GF-D8 (cell line): ENCODE results near the gene ELOVL5.
A peak's percentile ranks its signal among the peaks of the same experiment; 100 is the strongest.
"Not testable (repeated sequence)": the region's sequence is repeated elsewhere in the genome, so short reads cannot be mapped to it uniquely, and the experiment has no call there.

Experiments
- DNase-seq: peaks from one replicate; lab custom pipeline; 2025; lab: John Stamatoyannopoulos, UW

Gene ELOVL5

DNA sequence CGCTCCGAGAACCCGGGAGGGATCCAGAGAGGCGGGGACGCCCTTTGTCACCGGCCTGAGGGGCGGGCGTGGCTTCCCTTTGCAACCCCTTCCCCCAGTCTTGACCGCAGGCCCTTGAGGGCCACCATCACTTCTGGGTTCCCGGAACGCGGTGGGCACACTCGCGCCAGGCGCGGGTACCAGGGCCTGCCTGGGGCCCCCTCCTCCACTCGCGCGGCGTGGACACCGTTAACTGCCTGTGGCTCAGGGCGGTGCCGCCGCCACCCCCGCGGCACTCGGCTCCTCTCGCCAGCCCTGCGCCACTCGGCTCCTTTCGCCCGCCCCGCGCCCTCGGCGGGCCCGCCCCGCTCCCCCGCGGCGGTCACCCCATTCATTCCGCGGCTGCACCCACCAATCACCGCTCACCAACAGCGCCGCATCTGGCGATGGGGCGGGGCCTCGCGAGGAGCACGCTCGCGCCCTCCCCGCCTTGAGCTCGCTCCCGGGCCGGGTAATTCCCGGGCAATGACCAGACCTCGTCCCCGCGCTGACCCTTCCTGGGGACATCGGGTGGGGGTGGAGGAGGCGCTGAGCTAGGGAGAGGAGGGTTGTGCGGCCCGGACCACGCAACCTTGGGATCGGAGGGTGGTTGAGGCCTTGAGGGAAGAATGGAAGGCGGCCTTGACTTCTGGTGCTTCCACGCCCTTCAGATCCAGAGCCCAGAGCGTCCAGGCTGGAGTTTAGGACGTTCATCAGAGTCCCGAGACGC is 10.5 kb upstream of the ELOVL5 start:
- peak; percentile 71 for DNase-seq

DNA sequence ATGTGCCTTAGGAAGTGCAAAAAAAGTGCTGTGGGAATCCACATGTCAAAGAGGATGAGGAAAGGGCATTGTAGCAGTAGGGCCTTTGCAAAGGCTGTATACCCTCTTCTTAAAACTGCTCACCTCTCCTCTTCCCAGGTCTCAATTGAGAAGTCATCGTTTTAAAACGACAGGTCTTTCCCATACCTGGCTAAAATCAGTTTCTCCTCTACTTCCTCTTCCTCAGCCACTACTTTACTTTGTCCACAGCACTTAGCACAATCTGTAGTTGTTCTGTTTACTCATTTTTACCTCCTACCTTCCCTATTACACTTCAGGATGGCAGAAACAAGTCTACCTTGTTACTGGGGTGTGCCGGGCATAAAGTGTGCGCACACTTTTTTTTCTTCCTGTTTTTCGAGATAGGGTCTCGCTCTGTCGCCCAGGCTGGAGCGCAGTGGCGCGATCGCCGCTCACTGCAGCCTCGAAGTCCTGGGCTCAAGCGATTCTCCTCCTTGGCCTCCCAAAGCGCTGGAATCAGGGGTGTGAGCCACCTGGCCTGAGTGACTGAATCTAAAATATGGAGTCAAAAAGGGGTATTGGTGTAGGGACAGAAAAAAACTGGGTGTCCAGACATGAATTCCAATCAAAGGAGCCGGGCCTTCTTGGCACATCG is 9.8 kb upstream of the ELOVL5 start:
- peak; percentile 47 for DNase-seq

DNA sequence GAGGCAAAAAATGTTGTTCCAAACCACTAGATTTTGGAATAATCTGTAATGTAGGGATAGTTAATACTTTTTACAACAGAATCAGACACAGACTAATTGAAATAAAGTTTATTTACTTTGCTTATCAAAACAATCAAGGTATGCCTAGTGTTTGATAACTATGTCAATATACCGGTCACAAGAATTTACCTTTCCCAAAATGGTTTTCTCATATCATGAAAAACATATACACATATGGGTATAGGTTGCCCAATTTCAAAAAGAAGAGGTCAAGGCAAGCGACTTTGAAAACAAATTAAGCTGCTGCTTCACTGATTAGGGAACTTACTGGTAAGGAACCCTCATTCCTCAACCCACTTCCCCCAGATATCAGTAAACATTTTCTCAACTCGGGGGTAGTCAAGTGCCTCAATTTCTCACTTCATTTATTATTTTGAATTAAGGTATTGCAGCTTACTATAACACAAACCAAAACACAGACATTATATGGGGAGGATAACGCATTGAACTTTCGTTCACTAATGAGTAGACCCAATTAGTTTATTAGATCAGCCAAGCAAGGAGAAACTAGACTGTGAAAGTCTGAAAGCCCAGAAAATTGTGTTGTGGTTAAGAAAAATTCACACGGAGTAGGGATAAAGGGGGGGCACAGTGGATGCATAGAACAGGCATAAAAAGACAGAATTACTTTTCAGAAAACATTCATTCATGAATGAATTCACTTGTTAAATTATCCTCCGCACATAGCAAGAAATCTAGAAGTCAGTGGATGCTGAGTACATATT is 9.0 kb upstream of the ELOVL5 start:
- no peak for DNase-seq

DNA sequence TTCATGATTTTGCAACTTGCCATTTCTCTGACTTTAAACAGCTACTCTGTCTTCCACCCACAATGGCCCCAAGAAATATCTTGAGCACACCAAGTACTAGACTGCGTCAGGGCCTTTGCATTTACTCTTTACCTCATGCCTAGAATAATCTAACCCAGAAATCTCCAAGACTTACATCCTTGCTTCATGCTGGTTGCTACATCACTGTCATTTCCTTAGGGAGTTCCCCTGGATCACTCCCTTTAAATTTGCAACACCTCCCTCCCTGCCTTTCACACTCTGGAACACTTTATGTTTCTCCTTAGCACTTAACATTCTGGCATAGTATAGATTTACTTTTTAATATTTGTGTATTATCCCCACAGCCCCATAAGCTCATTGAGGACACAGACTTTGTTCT is 4.9 kb upstream of the ELOVL5 start:
- DNase-seq, result no peak

DNA sequence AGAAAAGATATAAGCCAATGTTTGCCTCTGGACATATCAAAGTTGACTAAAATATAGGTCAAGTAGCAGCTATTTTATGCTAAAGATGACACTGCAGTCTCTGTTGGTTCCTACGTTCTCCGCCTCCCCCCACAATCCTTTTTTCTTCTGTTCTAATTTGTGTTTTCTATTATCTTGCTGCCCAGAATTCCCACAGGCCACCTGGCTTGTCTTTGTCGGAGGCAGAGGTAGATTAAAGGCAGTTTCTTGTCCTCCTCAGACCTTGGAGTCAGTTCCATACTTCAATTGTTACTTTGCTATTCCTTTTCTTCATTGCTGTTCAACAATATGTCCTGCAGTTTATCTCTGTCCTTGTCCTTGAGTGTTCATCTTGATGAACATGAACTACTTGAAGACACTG is 3.6 kb upstream of the ELOVL5 start:
- DNase-seq, result no peak

DNA sequence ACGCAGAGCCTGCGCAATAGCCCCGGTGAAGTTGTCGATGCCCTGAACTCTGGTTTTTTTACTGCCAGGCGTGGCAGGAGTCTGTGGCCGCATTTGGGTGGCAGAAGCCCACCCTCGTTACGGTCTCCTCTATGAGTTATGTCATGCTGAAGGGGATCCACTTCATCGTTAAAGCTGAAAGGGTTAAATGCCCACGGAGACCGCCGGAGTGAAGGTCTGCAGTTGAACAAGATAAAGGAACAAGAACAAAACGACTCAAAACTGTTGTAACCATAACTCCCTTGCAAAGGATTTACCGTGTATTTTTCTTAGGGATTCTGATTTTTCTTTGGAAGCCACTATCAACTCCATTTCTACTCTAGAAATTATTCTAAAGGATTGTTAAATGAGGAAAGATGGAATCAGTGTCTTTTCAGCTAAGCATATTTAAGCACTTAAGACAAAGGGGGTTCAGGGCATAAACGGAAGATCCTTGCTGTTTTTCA is 501 bp upstream of the ELOVL5 start:
- DNase-seq, result no peak

DNA sequence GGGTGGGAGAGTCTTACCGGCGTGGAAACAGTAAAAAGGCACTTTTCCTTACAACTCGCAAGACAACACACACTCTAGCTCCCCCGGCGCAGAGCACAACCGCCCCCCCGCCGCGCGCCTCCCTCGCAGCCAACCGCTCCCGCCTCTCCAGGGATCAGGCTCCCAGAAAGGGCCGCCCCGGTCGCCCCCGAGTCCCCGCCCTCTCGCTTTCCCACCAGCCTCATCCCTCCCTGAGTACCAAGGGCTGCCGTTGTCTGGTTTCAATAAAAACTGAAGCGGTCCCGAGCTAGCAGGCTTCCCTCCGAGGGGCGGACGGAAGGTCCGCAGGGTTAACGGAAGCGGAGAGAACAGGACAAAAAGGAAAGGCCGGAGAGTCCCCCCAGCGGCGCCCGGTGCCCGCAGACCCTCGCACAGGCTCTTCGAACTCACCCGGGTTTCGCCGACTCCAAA is 804 bp downstream of the ELOVL5 start:
- no peak for DNase-seq

DNA sequence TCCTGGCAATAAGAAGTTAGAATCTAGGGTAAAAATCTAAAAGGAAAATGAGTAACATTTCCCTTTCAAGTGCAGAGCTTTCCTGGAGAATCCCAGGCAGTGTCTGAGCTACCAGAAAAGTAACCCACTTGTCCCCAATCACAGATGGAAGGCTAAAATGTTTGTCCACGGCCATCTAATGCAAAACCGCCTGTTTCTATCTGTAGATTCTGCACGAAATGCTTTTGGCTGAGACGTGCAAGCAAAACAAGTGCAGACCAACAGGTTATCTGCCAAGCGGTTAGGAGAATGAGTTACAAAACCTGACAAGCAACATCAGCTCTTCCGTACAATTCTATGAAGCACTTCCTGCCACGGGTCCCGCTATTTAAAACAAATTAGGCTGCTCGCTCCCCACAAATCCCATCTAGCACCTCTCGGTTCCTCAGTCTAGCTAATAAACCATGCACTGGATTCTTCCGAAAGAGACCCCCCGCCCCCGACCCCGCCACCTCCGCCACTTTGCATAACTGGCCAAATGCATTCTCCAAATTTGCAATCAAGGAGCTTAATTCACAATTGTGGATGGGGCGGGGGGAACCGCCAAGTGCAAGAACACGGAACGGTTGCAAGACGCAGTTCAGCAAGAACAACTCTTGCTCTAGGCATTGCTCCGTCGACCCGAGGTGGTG is 1.4 kb downstream of the ELOVL5 start:
- DNase-seq, result peak; percentile 57

DNA sequence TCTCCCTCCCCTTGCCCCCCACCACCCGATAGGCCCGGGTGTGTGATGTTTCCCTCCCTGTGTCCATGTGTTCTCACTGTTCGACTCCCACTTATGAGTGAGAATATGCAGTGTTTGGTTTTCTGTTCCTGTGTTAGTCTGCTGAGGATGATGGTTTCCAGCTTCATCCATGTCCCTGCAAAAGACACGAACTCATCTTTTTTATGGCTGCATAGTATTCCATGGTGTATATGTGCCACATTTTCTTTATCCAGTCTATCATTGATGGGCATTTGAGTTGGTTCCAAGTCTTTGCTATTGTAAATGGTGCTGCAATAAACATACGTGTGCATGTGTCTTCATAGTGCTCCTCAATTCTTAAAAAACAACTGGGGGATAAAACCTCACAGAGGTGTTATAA is 2.7 kb downstream of the ELOVL5 start:
- DNase-seq, result not testable (repeated sequence)

DNA sequence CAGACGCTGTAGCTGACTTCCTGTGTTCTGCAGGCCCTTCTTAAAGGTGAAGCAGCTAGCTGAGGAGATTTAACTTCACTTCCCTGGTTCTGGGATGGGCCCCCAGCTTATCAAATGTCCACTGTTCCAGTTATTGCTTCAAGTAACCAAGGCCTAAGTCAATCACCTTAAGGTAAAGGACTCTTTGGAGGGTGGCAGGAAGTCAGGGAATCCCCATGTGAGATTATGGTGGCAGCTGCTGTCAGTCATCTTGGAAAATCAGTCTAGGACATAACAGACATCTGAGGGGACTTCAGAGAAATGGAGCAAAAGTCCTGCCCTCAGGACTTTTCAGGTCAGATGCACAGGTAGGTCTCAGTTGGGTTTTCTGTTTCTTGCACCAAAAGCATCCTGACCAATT is 3.8 kb downstream of the ELOVL5 start:
- no peak for DNase-seq

DNA sequence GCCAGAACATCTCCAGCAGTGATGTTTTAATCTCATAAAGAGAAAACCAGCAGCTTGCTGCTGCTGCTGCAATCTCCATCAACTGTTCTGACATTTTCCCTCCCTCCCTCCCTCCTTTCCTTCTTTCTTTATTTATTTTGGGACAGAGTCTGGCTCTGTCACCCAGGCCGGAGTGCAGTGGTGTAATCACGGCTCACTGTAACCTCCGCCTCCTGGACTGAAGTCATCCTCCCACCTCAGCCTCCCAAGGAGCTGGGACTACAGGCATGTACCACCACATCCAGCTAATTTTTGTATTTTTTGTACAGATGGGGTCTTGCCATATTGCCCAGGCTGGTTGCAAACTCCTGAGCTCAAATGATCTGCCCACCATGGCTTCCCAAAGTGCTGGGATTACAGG is 5.7 kb downstream of the ELOVL5 start:
- DNase-seq, result no peak

DNA sequence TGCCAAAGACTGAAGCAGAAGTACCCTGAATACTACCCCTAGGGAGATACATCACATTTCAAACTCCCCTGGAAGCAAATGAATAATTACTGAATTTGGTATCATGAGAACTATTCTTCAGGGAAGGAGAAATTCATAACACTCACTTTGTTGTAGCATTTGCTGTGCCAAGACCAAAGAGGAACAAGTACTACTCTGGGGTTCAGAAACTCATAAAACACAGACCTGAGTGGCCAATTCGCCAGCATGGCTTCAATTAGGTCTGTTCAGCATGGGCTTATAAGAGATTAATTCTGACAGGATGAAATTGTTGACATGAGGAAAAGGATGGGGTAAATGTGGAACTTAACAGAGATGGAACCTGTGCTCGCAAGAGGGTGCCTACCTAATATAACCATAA is 6.5 kb downstream of the ELOVL5 start:
- DNase-seq, result no peak

DNA sequence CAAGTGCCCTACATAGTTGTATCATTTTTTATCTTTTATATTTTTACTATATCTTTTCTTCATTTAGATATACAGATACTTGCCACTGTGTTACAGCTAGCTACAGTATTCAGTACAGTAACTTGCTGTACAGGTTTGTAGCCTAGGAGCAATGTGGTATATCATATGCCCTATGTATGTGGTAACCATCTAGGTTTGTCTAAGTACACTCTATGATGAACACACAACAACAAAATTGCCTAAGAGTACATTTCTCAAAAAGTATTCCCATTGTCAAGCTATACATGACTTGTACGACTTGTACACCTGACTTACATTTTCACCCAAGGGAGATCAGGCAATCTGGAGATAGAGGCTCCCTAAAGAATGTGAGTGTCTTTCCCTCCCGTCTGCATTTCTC is 8.2 kb downstream of the ELOVL5 start:
- DNase-seq, result no peak

DNA sequence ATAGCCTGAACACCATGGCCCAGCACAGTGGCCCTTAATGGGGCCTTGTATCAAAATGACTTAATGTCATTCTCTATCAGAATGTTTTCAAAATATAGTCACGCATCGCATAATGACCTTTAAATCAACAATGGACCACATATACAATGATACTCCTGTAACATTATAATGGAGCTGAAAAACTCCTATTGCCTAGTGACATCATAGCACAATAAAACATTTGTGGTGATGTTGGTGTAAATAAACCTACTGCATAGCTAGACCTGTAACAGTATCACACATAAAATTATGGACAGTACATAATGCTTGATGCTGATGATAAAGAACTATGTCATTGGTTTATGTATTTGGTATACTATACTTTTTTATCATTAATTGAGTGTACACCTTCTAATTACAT is 9.3 kb downstream of the ELOVL5 start:
- DNase-seq, result no peak

DNA sequence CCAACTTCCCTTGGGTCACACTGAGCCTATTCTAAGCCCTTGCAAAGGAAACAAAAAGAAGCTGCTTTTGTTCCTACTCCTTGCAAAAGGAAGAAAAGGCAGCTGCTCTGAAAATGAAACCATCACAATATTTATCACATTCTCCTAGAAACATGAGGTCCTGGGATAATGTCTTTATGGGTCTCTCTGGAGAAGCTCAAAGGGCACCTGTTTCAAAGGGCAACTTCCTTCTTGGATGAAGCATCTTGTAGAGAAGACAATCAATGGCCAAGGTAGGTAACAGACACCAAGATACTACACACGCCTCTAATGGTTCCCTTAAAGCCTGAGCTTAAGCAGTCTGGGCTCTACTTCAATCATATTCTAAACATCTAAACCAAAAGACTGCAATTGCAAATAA is 10.4 kb downstream of the ELOVL5 start:
- DNase-seq, result no peak

DNA sequence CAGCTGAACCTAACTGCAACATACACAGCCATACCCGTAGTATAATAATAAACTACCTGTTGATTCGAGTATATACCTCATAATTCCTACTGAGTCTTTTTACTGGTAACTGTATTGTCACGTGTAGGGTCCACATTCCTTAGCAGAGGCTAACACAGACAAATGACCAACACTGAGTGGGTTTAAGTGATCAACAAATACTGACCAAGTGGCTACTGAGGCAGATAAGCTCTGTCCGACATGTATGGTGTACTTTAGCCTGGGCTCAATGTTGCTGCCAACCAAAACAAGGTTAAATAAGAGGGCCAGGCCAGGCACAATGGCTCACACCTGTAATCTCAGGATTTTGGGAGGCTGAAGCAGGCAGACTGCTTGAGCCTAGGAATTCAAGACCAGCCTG is 12.7 kb downstream of the ELOVL5 start:
- no peak for DNase-seq

DNA sequence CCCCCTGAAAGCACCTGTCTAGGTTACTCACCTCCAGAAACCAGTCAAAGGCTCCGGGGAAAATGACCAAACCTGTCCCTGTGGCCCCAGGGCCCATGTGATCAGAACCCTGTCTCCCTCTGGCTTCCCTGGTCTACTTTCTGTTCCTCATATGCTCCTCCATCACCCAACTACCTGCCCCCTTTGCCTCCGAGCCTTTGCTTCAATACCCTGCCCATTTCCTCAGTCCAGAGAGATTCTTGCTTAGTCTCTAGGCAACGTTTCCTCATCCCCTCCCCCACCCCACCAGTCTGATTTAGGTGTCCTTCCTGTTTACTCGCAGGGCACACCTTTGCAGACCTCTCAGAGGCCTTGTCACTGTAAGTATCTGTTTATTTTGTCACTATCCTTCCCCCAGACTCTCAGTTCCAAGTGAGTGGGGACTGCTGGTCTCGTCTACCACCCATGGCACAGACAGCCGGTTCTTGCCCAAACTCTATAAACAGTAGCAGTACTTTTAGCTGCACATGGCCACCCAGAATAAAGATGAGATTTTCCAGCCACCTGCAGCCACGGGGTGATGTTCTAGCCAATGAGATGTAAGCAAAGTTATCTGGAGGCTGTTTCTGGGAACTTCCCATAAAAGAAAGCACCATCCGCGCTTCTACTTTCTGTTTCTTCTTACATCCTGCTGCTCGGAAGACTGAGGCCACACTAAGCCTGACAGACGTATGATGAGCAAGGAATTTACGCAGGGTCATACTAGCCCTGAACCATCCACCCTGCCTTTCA is 13.3 kb downstream of the ELOVL5 start:
- DNase-seq, result no peak

DNA sequence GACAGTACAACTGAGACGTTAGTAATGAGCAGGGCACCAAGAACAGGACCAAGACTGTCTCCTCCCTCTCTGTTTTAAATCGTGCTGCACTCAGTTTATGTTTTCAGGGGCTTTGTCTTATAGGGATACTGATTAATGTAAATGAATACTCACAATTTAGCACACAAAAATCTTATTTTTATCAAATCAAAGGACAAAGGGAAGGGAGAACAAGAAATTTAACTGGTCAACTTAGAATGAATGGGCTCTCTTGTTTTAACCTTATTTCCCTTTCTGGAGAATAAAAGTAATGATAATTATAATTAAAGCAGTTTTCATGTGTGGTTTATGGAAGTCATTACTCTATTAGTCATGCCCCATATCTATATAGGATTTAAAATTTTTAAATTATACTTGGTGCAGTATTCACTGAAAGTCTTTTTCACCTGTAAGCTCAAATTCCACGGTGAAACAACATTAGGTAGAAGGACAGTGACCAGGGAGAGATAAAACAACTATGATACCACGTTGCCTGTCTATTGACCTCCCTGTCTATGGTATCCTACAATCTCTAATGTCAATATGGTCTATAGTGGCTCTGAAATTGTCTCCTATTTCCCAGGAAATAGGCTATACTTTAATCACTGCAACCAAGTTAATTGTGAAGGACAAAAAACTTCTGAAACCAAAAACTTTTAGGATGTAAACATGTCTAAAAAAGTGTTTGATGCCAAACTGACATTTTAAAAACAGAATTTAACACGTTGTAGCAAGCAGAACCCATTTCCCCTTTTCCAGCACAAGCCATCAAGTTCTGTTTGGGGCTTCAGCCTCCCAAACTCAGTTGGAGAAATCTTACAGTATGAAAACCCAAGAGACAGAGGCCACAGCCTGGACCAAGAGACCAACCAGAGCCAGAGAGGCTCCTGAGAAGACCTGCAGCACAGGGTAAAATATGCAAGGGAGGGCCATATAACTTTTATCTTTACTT is 15.0 kb downstream of the ELOVL5 start:
- DNase-seq, result no peak

DNA sequence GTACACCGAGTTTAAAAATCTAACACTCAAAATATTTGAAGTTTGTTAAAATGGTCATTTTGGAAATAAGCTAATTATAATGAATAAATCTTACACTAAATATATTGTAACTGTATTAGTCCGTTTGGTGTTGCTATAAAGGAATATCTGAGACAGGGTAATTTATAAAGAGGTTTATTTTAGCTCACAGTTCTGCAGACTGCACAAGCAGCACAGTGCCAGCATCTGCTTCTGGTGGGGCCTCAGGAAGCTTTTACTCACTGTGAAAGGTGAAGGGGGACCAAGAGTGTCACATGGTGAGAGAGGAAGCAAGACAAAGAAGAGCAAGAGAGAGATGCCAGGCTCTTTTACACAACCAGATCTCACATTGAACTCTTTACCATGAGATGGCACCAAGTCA is 17.1 kb downstream of the ELOVL5 start:
- DNase-seq, result no peak

DNA sequence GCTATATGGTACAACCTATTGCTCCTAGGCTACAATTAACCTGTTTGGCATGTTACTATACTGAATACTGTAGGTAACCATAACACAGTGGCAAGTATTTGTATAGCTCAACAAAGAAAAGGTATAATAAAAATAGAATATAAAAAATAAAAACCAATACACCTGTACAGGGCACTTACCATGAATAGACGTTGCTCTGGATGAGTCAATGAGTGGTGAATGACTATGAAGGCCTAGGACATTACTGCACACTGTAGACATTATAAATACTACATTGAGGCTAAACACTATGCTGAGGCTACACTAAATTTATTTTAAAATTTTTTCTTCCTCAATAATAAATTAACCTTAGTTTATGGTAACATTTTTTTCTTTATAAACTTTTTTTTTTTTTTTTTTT is 18.6 kb downstream of the ELOVL5 start:
- no peak for DNase-seq
